ENCODE measurements around the gene AGPAT4.

AGPAT4 gene

DNA sequence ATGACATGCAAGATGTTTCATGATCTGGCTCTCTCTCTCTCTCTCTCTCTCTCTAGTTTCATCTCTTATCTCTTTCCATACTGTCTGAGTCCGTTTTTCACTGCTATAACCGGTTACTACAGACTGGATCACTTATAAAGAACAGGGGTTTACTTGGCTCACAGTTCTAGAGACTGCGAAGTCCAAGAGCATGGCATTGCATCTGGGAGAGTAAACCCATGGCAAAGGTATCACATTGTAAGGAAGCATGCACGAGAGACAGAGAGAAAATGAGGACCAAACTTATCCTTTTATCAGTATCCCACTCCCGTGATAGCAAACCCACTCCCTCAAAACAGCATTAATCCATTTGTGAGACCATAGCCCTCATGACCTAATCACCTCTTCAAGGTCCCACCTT lies 7.2 kb upstream of the AGPAT4 start:
- DNase-seq (ENCODE audit: low spot score) = no peak

GRCh38 chr6:161279677-161280415 lies 6.0 kb upstream of the AGPAT4 start:
- no peak for DNase-seq (ENCODE audit: low spot score)

DNA sequence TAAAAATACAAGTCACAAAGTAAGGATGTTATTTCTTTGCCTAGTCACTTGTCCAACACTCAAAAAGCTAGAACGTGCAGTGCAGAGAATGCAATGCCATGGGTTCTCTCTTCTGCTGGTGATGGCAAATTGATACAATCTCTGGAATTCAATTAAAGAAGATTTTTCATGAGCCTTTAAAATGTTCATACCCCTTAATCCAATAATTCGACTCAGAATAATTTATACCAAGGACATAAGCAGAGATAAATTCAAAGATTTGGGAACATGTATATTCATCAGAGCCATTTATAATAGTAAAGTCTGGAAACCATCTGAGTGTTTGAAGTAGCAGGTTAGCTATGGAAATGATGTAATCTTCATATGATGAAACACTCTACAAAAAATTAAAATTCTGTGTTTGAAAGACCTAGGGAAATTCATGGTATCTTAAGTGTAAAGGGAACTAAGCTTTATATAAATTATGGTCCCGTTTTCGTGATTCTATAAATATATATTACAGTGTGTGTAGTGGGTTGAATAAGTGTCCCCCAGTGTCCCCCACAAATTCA lies 2.8 kb upstream of the AGPAT4 start:
- no peak for DNase-seq (ENCODE audit: low spot score)

DNA sequence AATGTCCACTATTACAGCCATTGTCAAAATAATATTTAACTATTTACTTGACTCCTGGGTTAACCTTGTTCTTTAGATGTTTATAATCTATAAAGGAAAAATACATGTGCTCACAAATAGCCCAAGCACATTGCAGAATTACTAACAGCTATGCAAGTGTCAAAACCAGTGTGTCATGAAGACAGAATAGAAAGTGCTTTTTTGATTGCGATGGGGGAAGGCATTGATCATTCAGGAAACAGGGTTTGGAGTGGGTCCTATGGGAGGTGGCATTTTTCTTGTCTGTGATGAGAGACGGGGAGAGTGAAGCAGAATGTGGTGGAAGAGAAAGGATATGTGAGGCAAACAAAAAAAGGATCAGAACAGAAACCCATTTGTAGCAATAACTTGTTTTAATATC lies 1.0 kb upstream of the AGPAT4 start:
- no peak for DNase-seq (ENCODE audit: low spot score)

DNA sequence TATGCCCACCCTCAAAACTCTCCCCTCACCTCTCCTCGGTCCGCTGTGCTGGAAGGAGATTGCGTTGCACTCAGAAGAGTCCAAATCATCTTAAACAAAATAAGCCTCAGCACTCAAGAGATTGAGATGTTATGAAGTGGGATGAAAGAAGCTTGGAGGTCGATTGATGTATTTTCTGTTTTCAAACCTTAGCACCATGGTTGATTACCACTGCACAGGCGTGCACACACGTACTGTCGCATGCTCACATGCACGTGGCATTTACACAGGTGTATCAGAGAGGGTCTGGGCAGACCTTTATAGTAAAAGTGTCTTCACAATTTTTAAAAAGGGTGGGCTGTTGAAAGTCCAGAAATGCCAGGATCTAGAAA lies 612 bp upstream of the AGPAT4 start:
- DNase-seq (ENCODE audit: low spot score) = no peak

- DNase-seq (ENCODE audit: low spot score) = peak; percentile 71
Measured at GRCh38 chr6:161273274-161273751, 548 bp downstream of the AGPAT4 start.

DNA sequence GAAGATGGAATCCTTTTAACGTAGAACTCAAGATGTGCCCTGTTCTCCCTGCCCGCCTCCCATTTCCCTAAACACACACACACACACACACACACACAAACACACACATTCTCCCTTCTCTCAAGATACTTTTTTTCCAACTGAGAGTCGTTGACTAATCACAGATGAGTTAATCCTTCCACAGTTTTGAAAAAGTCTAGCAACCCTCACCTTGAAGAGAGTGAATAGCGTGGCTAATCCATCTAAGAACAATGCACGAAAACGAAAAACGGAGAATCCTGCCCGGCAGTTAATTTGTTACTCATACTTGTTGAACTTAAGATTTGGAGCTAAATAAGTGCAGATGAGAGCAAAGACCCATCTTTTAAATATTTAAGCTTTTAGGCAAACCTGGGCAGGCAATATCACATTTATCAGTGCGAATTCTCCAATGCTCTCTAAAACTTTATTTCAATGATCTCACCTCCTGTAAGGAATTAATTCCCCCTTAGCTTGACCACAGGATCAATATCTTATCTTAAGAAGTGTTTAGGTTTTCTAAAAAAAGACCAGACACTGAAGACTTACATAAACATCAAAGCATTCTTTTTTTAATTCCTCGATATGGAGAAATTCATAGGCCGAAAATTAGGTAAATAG lies 1.1 kb downstream of the AGPAT4 start:
- no peak for DNase-seq (ENCODE audit: low spot score)

DNA sequence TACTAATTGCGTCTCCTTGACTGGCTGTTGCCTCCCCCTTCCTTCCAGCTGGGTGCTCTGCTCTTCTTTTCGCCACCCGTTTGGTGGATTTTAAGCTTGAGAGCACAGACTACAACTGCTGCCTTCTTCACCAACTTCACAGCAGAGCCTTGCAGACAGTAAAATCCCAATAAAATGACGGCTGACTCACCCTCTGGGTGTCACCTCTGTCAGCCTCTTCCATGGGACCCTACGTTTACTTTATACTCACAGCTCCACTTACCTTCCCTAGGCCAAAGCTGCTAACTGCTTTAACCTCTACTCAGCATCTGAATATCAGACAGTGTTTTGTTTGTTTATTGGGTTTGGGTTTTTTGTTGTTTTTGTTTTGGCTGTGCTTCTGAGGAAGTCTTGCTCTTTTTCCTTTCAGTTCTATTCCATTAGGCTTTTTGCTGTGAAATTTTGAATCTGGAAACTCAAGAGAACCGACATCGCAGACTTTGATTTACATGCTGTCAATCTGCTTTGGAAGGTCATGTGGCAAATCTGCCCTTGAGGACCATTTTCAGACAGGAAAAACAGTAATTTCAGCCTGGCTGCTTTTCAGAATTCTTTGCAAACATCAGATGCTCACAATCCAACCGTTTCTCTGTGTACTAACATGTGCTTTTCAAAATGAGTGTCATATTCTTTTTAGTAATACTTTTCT lies 2.4 kb downstream of the AGPAT4 start:
- no peak for DNase-seq (ENCODE audit: low spot score)

GRCh38 chr6:161270116-161270515 lies 3.7 kb downstream of the AGPAT4 start:
- peak; percentile 9 for DNase-seq (ENCODE audit: low spot score)

- no peak for DNase-seq (ENCODE audit: low spot score)
Measured at GRCh38 chr6:161269310-161269709, 4.6 kb downstream of the AGPAT4 start.

- DNase-seq (ENCODE audit: low spot score) = no peak
Measured at GRCh38 chr6:161268531-161269210, 5.2 kb downstream of the AGPAT4 start.

GRCh38 chr6:161266513-161267230 lies 7.2 kb downstream of the AGPAT4 start:
- DNase-seq (ENCODE audit: low spot score) = no peak

DNA sequence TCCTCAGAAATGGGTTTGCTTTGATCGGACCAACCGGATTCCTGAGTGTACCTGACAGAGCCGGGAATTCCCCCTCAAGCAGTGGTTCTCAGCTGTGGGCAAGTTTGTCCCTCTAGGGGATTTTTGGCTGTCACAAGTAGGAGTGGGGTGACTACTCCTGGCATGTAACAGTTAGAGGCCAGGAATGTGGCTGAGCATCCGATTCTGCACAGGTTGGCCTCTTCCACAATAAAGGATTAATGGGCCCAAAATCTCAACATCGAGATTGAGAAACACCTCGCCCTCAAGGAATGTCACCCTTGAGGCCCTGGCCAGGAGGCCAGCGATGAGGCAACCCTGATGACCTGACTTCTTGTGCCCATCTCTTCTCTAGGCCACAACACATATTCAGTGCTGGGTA lies 7.9 kb downstream of the AGPAT4 start:
- DNase-seq (ENCODE audit: low spot score) = no peak

DNA sequence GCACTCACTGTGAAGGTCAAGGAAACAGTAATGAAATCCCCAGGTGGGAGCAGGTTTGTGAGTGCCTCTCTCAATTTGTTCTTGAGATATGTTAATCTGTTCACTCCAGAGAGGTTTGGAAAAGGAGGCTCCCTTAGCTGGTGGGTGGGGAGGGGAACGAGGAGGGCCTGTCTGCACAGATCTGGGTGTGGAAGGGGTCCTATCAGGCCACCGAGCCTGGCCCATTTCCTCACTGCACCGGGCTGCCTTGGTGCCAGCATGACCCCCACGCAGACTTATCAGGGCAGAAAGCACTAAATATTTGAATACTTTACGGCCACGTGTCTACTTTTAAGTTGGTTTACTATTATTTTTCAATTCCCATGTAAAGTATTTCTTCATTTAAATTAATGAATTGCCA lies 8.3 kb downstream of the AGPAT4 start:
- DNase-seq (ENCODE audit: low spot score) = no peak

GRCh38 chr6:161264181-161264580 lies 9.7 kb downstream of the AGPAT4 start:
- DNase-seq (ENCODE audit: low spot score) = no peak

- DNase-seq (ENCODE audit: low spot score) = no peak
Measured at GRCh38 chr6:161261816-161262215, 12.0 kb downstream of the AGPAT4 start.

GRCh38 chr6:161261325-161261724 lies 12.5 kb downstream of the AGPAT4 start:
- no peak for DNase-seq (ENCODE audit: low spot score)

DNA sequence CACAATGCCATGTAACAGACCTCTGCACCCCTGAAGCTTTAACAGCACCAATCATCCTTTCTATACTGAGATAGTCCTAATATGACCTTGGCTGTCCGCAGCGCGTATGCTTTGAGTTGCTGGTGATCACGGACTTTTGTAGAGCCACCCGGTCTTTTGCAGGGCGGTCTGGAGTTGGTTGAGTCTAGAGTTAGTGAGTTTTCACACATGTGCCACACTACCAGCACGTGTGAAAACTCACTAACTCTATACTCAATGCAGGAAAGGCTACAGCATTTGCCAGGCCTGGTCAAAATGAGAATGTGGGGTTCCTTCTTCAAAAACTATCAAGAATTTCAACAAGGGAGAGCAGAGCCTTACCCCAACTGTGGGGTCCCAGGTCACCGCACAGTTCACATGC lies 14.6 kb downstream of the AGPAT4 start:
- no peak for DNase-seq (ENCODE audit: low spot score)

GRCh38 chr6:161257793-161258457 lies 15.9 kb downstream of the AGPAT4 start:
- DNase-seq (ENCODE audit: low spot score) = no peak

- DNase-seq (ENCODE audit: low spot score) = no peak
Measured at GRCh38 chr6:161256407-161256806, 17.5 kb downstream of the AGPAT4 start.

- no peak for DNase-seq (ENCODE audit: low spot score)
Measured at GRCh38 chr6:161255518-161255917, 18.3 kb downstream of the AGPAT4 start.

Measured in NAMALWA (cell line).